ENCODE measurements around the gene POM121L12. TPM values are rescaled to one million over a fixed set of nuclear protein-coding genes. Genes with fewer than 3 reads are reported as not detected.
A peak's percentile ranks its signal among the peaks of the same experiment; 100 is the strongest.

The POM121L12 gene
- total RNA-seq = not detected

- DNase-seq (ENCODE audit: low spot score) (no peak), ATAC-seq (peak; percentile 30)
- intact Hi-C loops (cut with DNase I) = no loop called here
Observed at GRCh38 chr7:53035499-53036412, at the start of gene POM121L12. POM121L12 (plus strand) TSS chr7:53035633; CDS start chr7:53035672, 39 bp downstream.

DNA sequence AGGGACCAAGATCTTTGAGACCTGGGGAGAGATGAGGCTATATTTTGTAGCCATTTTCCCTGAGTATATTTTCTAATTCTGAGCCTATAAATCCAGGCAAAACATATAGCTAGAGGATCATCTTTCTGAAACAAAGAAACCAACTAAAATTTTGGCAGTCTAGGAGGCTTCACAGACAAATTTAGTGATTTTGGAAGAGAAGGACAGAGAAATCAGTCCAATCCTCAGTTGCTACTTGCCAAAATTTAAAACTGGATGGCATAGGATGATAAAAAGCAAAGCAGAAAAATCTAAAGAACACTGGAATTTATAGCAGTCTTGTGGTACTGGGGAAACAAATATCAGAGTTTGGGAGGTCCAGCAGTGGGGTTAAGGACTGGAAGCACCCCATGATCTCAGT, 43.4 kb upstream of the POM121L12 start:
- intact Hi-C loops (cut with DNase I) = no loop called here
- DNase-seq (ENCODE audit: low spot score) (no peak), ATAC-seq (no peak)

- no peak for DNase-seq (ENCODE audit: low spot score)
- intact Hi-C loops (cut with DNase I) = no loop called here
- ATAC-seq = peak; percentile 93
Observed at GRCh38 chr7:52992479-52993162, 42.8 kb upstream of the POM121L12 start.

GRCh38 chr7:52995676-52996075, 39.8 kb upstream of the POM121L12 start:
- DNase-seq (ENCODE audit: low spot score) (no peak), ATAC-seq (no peak)
- intact Hi-C loops (cut with DNase I) = no loop called here

GRCh38 chr7:53001221-53001620, 34.2 kb upstream of the POM121L12 start:
- DNase-seq (ENCODE audit: low spot score) (no peak), ATAC-seq (no peak)
- intact Hi-C loops (cut with DNase I) = no loop called here

DNA sequence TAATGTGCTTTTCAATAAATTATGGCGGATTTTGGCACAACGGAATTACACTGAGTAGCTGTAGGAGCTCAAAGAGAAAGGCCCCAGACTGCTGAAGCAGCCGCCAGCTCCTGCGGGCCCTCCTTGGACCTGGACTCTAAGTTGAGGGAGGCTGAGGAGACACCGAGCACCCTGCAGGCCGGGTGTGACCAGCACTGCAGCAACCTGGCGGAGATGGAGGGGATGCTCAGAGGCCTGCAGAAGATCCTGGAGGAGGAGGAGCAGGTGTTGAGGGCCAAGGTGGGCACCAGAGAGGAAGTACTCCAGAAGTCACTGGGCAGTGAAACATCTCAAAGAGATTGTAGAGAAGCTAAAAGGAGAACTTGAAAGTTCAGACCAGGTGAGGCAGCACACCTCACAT, 33.0 kb upstream of the POM121L12 start:
- intact Hi-C loops (cut with DNase I) = no loop called here
- DNase-seq (ENCODE audit: low spot score) = no peak
- no peak for ATAC-seq

GRCh38 chr7:53003653-53004445, 31.6 kb upstream of the POM121L12 start:
- intact Hi-C loops (cut with DNase I) = no loop called here
- no peak for DNase-seq (ENCODE audit: low spot score)
- no peak for ATAC-seq

- DNase-seq (ENCODE audit: low spot score) (no peak), ATAC-seq (no peak)
- intact Hi-C loops (cut with DNase I) = no loop called here
Observed at GRCh38 chr7:53013925-53014324, 21.5 kb upstream of the POM121L12 start.

DNA sequence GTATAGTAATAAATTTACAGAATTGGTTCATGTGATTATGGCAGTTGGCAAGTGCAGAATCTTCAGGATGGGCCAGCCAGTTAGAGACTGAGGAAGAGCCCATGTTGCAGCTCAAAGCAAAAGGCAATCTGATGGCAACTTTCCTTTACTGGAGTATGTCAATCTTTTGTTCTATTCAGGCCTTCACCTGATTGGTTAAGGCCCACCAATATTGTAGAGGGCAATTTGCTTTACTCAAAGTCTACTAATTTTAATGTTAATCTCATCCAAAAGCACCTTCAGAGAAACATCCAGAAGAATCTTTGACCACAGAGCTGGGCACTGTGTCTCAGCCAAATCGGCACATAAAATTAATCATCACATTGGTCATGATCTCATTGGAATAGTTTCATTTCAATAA, 20.0 kb upstream of the POM121L12 start:
- intact Hi-C loops (cut with DNase I) = no loop called here
- ATAC-seq = no peak

GRCh38 chr7:53022893-53023292, 12.5 kb upstream of the POM121L12 start:
- DNase-seq (ENCODE audit: low spot score) (no peak), ATAC-seq (no peak)
- intact Hi-C loops (cut with DNase I) = no loop called here

More for the DNA sequence above, 20.0 kb upstream of the POM121L12 start:
- no peak for DNase-seq (ENCODE audit: low spot score)

DNA sequence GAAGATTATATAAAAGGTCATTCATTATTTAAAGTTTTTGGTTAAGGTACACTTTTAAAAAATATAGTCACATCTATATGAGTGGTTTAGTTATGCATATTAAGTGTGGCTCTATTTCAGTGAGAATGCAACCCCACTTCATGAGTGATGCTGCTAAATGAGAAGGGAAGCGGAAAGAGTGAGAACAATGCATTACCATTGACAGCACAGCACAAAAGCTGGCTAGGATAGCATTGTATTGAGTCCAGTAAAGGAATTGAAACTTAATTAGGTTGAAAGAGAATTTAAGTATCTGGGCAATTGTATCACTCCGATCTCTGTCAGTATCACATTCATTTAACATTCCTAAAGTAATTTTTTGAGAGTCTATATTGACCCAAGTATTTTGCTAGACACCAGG, 13.2 kb downstream of the POM121L12 start:
- ATAC-seq (no peak), DNase-seq (ENCODE audit: low spot score) (no peak)
- intact Hi-C loops (cut with DNase I) = no loop called here

- no peak for ATAC-seq
- intact Hi-C loops (cut with DNase I) = no loop called here
- no peak for DNase-seq (ENCODE audit: low spot score)
Observed at GRCh38 chr7:53050433-53050832, 15.0 kb downstream of the POM121L12 start.

DNA sequence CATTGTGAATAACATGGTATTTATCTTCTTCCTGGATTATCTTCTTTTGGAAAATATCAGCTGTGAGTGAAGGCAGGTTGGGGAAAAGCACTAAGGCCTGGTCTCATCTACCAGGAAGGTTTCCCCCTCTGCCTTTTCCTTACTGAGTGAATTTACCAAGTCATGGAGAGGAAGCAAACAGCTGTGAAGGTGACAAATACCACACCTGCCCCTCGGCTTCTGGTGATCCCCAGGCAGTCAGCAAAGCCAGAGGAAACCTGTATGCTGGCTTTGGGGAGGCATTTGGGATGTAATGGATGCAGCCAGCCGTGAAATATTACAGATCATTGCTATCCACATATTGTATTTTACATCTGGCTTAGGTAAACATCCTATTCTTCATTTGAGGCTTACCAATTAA, 24.2 kb downstream of the POM121L12 start:
- no peak for ATAC-seq
- no peak for DNase-seq (ENCODE audit: low spot score)
- intact Hi-C loops (cut with DNase I) = no loop called here

GRCh38 chr7:53060066-53060465, 24.6 kb downstream of the POM121L12 start:
- DNase-seq (ENCODE audit: low spot score) (no peak), ATAC-seq (no peak)
- intact Hi-C loops (cut with DNase I) = no loop called here

- ATAC-seq (peak; percentile 56), DNase-seq (ENCODE audit: low spot score) (no peak)
Observed at GRCh38 chr7:53062796-53063195, 27.4 kb downstream of the POM121L12 start.

DNA sequence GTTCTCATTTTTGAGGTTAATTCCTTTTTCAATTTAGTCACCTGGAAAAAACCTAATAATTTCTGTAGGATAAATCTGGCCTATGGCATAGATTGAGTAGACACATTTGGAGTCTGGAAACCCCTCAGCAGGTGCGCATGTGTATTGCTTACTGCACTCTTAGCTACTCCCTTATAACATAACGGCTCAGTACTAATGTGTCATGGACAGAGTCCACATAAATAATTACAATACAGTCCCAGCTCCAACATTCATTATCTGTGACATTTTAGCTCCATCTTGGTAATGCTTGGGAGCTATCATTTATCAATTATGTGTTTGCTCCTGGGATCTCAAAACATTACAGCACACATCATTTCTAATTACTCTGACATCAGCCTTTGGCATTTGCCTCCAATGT, 33.2 kb downstream of the POM121L12 start:
- ATAC-seq = no peak
- no peak for DNase-seq (ENCODE audit: low spot score)
- intact Hi-C loops (cut with DNase I) = no loop called here

More at GRCh38 chr7:53062796-53063195, 27.4 kb downstream of the POM121L12 start:
- intact Hi-C loops (cut with DNase I) = no loop called here

GRCh38 chr7:53070883-53071282, 35.5 kb downstream of the POM121L12 start:
- intact Hi-C loops (cut with DNase I) = no loop called here
- no peak for DNase-seq (ENCODE audit: low spot score)
- ATAC-seq = no peak

All from sciatic nerve (tissue), 2 donors.